Muscle layer of colon (tissue), 2 donors: ENCODE data around the gene SLC17A9.

Source experiments
- H3K27ac ChIP-seq: one replicate; pipeline ENCODE4 v1.7.0; 2013; ENCODE audit warnings: low read depth, mild to moderate bottlenecking, low read length, moderate library complexity
- H3K27me3 ChIP-seq, 2 donors: one replicate each; pipeline ENCODE4 v1.7.0; 2013; ENCODE audit warnings: low read length in 2 of 2, mild to moderate bottlenecking in 2 of 2; ENCODE audit not compliant: insufficient read depth in 2 of 2, control insufficient read depth in 1 of 2
- H3K36me3 ChIP-seq: one replicate; pipeline ENCODE4 v1.7.0; 2013; ENCODE audit warnings: mild to moderate bottlenecking, low read length; ENCODE audit not compliant: insufficient read depth
- H3K4me1 ChIP-seq: one replicate; pipeline ENCODE4 v1.7.0; 2013; ENCODE audit warnings: mild to moderate bottlenecking, low read length; ENCODE audit not compliant: insufficient read depth
- H3K4me3 ChIP-seq, 2 donors: one replicate each; pipeline ENCODE4 v1.7.0; 2013; ENCODE audit warnings: low read length in 2 of 2, low read depth in 1 of 2, mild to moderate bottlenecking in 1 of 2, moderate library complexity in 1 of 2
- H3K9ac ChIP-seq: one replicate; pipeline ENCODE4 v1.7.0; 2013; ENCODE audit warnings: low read length
- H3K9me3 ChIP-seq: one replicate; pipeline ENCODE4 v1.7.0; 2013; ENCODE audit warnings: mild to moderate bottlenecking, low read length
- donor health status: abdominal sarcoma.
- donor health status: Adenocarcinoma of cecum.

SLC17A9 gene

DNA sequence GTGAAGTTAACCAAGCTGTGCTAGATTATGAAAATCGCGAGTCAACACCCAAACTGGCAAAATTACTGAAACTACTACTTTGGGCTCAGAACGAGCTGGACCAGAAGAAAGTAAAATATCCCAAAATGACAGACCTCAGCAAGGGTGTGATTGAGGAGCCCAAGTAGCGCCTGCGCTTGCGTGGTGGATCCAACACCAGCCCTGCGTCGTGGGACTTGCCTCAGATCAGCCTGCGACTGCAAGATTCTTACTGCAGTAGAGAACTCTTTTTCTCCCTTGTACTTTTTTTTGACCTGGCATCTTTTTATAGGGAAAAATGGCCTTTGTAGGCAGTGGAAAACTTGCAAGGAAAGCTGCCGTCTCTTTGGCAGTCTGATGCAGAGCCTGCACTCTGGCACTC, 7.8 kb upstream of the SLC17A9 start:
- Histone ChIP-seq H3K9me3 (no peaks in the 10 kb centered on the region), H3K9ac (no peak overlapping the region), H3K4me3 (no peak overlapping the region), H3K27ac (no peak overlapping the region), H3K27me3 (no peaks in the 10 kb centered on the region), H3K4me1 (peaks cover 2% of the 10 kb centered on the region), H3K36me3 (peaks cover 72% of the 10 kb centered on the region)

DNA sequence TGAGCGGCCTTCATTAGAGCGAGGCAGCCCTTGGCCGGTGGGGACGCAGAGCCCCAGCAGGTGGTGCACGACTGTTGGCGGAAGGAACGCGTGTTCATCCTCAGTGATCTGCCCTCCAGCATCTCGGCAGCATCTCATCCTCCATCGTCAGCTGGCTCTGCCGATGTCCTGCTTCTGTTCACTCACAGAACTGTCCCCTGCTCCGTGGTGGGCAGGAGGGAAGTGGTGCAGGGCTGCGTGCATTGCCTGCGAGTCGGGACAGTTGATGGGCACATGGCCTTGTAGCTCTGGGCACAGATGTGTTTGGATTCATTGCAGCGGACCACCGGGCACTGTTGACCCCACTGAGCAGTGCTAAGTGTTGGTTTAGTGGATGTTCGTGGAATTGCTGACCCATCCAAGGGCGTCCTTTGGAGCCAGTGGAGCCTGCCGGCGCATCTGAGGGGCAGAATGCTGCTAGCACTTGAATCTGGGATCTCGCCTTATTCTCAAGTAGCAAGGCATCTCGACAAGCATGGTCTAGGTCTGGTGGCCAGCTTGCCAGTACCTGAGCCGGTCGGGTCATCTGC, 6.7 kb upstream of the SLC17A9 start:
- H3K27me3 ChIP-seq = no peaks in the 10 kb centered on the region
- no peaks in the 10 kb centered on the region for H3K9me3 ChIP-seq
- no peaks in the 10 kb centered on the region for H3K4me1 ChIP-seq
- H3K36me3 ChIP-seq = peaks cover 80% of the 10 kb centered on the region
- no peak overlapping the region for H3K27ac ChIP-seq
- H3K9ac ChIP-seq = no peak overlapping the region
- H3K4me3 ChIP-seq = no peak overlapping the region

DNA sequence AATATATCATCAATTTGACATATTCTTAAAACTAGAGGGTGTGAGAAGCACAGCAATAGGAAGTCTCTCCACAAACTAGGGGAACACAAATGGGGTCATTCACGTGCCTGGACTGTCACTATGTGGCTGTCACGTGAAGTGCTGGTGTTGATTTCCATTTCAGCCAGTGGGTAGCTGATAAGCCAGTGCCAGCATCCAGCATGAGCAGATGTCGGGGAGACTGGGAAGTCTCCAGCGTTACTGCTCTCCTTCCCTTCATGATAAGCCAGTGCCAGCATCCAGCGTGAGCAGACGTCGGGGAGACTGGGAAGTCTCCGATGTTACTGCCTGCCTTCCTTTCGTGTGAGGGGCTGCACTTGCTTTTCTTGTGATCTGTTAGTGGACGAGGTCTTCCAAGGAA, 5.6 kb upstream of the SLC17A9 start:
- Histone ChIP-seq H3K27ac (no peak overlapping the region), H3K36me3 (peaks cover 71% of the 10 kb centered on the region)

DNA sequence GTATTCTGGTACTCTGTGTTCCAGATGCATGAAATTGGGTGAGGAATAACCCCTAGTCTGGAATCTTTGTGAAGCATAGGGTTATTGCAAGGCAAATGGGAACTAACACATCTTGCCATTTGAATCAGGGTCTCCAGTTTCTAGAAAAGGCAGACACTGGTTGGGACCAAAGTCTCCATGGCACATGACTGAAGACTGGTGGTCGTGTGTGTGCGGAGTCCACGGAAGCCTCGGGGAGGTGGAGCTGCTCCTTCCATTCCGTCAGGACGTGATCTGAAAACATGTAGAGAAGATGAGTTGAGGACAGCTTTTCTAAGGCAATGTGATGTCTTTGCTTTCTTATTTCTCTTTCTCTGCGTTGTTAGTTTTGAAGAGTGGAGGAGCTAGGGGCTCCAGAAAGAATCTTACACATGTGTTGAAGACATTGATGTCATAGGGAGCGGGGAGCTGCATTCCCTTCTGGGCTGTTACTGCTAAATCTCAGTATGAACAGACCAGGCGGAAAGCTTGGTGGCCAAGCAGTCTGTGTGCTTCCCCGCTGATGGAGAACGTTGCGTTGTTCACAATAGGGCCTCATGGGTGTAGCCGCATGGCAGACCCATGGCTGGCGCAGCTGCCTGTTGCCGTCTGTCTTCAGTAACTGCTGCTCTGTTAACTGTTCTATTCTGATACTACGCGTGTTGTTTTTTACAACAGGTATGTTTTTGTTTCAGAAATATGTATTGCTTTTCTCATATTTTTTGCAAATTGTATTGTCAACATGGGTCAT, 4.8 kb upstream of the SLC17A9 start:
- no peaks in the 10 kb centered on the region for H3K27me3 ChIP-seq
- no peak overlapping the region for H3K9ac ChIP-seq
- H3K27ac ChIP-seq = no peak overlapping the region
- peaks cover 68% of the 10 kb centered on the region for H3K36me3 ChIP-seq
- no peak overlapping the region for H3K4me3 ChIP-seq
- H3K4me1 ChIP-seq = peaks cover 5% of the 10 kb centered on the region
- no peaks in the 10 kb centered on the region for H3K9me3 ChIP-seq

More for the DNA sequence above, 5.6 kb upstream of the SLC17A9 start:
- Histone ChIP-seq H3K9ac (no peak overlapping the region), H3K27me3 (no peaks in the 10 kb centered on the region), H3K4me3 (no peak overlapping the region), H3K9me3 (no peaks in the 10 kb centered on the region), H3K4me1 (peaks cover under 1% of the 10 kb centered on the region)

DNA sequence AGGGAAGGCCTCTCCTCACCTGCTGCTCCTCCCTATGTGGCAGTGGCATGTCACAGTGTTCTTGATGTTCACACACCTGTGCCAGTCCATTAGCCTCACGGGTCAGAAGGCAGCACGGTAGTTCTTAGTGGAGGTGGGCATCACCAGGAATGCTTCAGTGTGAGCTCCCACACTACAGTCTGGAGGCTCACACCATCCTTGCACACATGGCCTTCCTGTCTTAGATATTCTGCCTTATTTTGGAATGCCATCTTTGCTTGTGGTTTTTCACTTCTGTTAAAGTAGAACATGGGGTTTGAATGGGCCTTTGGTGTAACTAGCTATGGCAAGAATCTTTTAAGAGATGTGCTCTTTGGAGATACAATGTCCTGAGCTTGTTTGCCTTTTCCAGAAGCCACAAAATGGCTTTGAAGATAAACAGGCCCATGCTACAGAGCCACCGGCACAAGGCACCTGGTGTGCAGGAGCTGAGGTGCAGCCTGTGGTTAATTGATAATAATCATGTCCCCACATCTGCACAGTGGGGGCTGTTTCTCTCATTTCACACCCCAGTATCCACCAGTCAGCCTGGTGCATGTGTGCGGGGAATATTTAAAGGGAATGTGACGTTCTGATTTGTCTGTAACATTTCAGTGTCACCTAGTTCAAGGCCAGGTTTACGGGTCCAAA, 3.2 kb upstream of the SLC17A9 start:
- peaks cover 52% of the 10 kb centered on the region for H3K36me3 ChIP-seq
- H3K27me3 ChIP-seq = no peaks in the 10 kb centered on the region
- H3K9ac ChIP-seq = no peak overlapping the region
- no peaks in the 10 kb centered on the region for H3K9me3 ChIP-seq
- no peak overlapping the region for H3K4me3 ChIP-seq
- peaks cover 16% of the 10 kb centered on the region for H3K4me1 ChIP-seq
- no peak overlapping the region for H3K27ac ChIP-seq

DNA sequence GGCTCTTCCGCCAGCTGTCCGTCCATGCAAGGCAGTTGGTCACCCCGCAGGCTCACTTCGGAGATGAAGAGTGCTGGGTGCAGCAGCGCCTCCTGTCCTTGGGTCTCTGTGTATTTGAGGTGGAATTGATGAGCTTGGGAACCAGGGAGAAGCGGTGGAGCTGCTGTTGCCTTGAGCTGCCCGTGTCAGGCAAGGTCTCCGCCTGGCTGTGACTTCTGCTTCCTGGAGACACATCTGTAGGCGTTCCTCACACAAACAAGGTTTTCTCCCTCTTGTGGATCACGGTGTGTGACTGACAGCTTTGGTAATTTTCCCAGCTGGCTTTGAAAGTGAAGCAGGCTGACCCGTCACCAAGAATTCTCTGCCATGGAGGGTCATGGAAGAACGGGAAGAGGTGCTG, 2.5 kb upstream of the SLC17A9 start:
- Histone ChIP-seq H3K9ac (no peak overlapping the region), H3K9me3 (no peaks in the 10 kb centered on the region), H3K4me3 (no peak overlapping the region), H3K4me1 (peaks cover 22% of the 10 kb centered on the region), H3K27me3 (no peaks in the 10 kb centered on the region), H3K36me3 (peaks cover 46% of the 10 kb centered on the region), H3K27ac (no peak overlapping the region)

DNA sequence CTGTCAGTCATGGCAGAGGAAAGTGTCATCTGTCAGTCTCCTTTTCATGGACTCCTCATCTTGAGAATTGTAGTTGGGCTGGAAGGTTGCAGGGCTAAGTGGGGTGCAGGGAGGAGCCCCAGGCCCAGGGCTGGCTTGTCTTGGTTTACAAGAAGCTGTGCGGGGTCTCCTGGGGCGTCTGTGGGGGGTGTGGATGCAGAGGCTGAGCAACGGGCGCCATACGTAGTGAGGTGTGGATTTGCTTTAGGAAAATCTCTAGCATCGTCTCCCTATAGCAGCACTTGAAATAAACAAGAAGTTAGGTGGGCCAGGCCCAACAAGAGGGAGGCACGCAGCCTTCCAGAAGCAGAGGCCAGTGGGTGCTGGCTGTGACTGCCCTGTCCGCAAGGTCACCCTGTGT, 1.8 kb upstream of the SLC17A9 start:
- no peaks in the 10 kb centered on the region for H3K27me3 ChIP-seq
- H3K9me3 ChIP-seq = no peaks in the 10 kb centered on the region
- no peak overlapping the region for H3K27ac ChIP-seq
- H3K4me1 ChIP-seq = peaks cover 22% of the 10 kb centered on the region
- H3K9ac ChIP-seq = no peak overlapping the region
- peaks cover 38% of the 10 kb centered on the region for H3K36me3 ChIP-seq
- no peak overlapping the region for H3K4me3 ChIP-seq

DNA sequence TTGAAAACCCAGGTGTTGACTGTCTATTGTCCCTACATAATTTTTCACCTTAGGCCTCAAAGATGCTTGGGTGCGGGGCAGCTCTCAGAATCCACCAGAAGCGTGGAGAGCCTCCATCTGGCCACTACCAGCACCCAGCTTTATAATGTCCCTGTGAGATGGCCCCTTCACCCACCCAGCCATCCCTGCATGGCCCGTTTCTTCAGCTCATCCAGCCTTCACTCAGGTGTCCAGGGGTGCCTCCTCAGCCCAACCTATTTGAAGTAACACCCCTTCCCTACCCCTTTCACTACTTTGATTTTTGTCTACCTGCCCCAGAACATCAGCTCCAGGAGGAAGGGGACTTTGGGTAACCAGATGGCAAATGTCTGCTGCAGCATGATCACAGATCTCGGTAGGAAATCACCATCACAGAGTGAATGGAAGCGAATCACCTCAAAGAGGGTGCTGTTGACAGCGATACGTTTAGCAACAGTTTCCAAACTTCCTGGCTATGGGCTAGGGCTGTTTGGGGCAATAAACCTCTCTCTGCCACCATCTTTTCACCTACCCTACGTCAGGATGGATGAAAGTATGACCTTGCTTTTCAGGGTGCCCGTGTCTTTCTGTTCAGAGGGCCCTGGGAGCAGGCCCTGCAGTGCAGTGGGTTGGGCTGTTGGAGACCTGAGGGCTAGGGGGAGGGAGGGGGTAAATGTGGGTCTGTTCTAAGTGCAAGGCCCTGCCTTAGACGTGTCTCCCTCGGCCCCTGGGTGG, 1.2 kb upstream of the SLC17A9 start:
- Histone ChIP-seq H3K4me3 (no peak overlapping the region), H3K9ac (no peak overlapping the region), H3K27me3 (no peaks in the 10 kb centered on the region), H3K9me3 (no peaks in the 10 kb centered on the region), H3K4me1 (peaks cover 22% of the 10 kb centered on the region), H3K27ac (no peak overlapping the region), H3K36me3 (peaks cover 32% of the 10 kb centered on the region)

DNA sequence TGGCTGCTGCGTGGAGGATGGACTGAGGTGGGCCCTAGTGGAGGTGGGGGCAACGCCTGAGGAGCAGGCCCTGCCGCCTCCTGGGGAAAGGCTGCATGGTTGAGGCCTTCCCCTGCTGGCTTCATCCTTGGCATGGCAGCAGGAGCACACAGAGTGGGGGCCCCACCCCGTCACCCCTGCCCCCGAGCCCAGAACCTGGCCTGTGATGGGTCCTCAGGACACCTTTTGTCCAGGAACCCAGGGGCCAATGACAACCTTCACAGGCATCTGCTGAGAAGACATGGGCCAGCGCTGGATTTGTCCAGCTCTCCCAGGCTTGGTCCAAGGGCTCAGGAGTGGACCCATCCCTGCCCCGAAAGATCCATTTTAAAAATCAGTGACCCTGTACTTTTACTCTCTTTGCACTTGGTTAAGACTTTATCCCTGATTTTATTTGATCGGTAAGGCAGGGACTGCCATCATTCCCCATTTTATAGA, 575 bp upstream of the SLC17A9 start:
- peaks cover 22% of the 10 kb centered on the region for H3K4me1 ChIP-seq

DNA sequence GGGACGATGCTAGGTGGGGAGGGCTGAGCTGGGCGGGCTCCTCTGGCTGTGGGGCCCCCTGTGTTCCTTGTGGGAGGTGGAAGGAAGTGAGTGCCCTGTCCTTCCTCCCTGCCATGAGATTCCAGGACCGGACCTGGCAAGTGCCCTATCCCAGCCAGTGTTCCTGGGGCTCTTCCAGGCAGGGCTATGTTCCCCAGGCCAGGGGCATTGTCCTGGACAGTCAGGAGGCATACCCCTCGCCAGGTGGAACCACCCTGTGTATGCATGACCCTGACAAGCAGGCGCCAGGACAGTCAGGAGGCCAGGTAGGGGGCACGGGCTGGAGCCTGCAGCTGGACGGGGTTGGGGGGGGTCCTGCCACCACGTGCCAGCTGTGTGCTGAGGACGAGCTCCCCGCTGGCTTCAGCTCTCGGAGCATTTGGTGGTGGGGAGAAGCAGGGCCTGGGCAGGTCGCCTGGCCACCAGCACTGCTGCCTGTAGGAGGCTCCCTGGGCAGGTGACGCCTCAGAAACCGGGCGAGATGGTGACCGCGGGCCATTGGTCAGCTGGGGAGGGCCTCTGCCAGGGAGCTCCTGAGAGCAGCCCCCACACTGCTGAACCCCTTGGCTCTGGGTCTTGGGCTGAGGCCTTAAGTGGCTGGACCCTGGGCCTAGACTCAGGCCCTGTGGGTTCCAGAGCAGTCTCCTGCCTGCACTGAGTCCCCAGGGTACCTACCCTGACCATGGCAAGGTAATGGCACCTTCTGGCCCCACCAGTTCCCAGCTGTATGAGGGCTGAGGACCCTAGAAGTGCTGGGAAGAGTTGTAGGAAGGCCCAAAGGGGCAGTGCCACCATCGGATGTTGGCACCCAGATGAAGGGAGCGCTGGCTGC, 694 bp downstream of the SLC17A9 start:
- peak overlapping the region; percentile 15 to 60 for H3K4me3 ChIP-seq
- peaks cover 22% of the 10 kb centered on the region for H3K4me1 ChIP-seq
- no peaks in the 10 kb centered on the region for H3K27me3 ChIP-seq
- peaks cover 15% of the 10 kb centered on the region for H3K36me3 ChIP-seq
- H3K9ac ChIP-seq = peak overlapping the region; percentile 79
- H3K9me3 ChIP-seq = no peaks in the 10 kb centered on the region
- H3K27ac ChIP-seq = peak overlapping the region; percentile 80

More for the DNA sequence above, 575 bp upstream of the SLC17A9 start:
- H3K36me3 ChIP-seq = peaks cover 26% of the 10 kb centered on the region
- H3K27ac ChIP-seq = peak overlapping the region; percentile 42
- peak overlapping the region; percentile 9 for H3K9ac ChIP-seq
- H3K9me3 ChIP-seq = no peaks in the 10 kb centered on the region
- H3K4me3 ChIP-seq = peak overlapping the region; percentile 26 to 35
- no peaks in the 10 kb centered on the region for H3K27me3 ChIP-seq
